HG02938 (cell line): ENCODE measurements around the gene NEU2.

ENCODE experiments used
- ATAC-seq: cut with Tn5 transposase; IDR thresholded peaks from one replicate; pipeline ENCODE4 v1.9.1; 2021; ENCODE audit warnings: mild to moderate bottlenecking, moderate library complexity; ENCODE audit not compliant: unreplicated experiment

NEU2 gene

GRCh38 chr2:233075141-233075965 lies 42.9 kb downstream of the NEU2 start:
- peak; percentile 41 for ATAC-seq

DNA sequence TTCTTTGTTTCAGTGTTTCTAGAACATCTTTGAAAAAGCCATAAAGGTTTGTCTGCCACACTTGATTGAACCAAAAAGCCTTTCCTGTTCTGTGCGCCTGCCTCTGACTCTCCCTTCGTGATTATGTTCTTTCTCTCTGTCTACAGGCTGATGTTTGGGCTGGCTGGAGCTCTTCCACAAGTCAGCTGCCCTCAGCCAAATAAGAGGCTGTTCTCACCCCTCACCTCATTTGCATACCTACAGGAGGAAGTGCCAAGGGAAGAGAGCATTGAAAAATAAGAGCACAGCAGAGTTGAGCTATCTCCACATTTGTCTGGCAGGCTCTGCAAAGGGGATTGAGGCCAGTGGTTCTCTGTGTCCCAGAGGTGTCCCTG lies 43.5 kb downstream of the NEU2 start:
- peak; percentile 57 for ATAC-seq

- ATAC-seq: no peak
Observed at GRCh38 chr2:233076749-233077148, 44.3 kb downstream of the NEU2 start.

DNA sequence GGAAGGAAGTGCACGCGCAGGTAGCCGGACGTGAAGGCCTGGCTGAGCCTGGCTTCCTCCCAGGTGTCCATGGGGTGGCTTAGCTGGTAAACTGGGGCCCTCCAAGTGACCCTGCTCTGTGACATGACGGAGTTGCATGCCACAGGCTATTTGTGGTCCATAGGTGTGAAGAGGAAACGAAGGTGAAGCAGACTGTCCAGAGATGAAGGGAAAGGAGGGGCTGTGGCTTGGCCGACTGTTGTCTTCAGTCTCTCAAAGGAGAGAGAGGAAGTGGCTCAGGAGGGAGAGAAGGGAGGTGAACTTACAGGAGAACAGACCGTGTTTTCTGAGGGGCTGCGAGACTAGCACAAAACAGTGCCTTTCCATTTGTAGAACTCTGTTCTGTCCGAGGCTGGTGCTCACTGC lies 47.0 kb downstream of the NEU2 start:
- ATAC-seq: no peak

DNA sequence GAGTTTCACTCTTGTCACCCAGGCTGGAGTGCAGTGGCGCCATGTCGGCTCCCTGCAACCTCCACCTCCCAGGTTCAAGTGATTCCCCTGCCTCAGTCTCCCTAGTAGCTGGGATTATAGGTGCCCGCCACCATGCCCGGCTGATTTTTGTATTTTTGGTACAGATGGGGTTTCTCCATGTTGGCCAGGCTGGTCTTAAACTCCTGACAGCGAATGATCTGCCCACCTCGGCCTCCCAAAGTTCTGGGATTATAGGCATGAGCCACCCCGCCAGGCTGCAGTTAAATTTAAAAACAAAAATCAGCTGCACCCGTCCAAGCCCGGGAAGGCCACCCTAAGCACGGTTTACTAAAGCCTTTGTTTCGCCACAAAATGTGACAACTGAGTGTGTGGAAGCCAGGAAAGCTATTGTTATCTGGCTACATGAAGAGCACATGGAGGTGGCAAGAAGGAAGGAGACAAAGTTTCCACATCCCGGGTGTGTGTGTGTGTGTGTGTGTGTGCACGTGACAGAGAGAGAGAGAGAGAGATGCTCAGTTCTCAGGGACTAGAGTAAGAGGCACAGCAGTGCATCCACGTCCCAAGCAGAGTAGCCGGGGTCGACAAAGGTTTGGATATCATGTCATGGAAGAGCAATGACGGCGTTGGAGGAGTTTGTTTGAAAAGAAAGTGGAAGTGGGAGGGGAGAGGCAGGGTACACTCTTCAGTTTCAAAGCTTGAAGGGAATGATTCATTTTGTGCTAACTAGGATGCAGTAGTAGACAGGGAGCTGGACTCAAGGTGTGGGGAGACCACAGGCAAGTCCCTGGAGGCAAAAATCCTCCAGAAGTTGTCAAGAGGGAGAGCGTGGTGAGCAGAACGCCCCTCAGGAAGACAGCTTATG lies 47.7 kb downstream of the NEU2 start:
- ATAC-seq: no peak

DNA sequence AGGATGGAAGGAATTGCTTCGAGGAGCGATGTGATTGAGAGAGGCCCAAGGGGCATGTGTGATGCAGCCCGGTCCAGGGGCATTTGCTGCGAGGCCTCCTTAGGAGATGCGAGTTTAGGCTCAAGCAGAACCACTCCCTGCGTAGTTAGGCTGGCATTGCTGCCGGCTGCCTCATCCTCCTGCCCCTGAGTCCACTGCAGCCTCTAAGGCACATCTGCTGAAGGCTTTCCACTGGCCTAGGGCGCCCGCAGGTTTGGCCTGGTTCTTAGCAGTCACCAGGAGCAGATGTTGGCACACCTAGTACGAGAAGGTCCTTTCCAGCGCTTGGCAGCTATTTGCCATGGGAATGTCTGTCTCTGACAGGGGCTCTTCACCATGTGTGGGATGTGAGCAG lies 48.4 kb downstream of the NEU2 start:
- ATAC-seq: no peak

DNA sequence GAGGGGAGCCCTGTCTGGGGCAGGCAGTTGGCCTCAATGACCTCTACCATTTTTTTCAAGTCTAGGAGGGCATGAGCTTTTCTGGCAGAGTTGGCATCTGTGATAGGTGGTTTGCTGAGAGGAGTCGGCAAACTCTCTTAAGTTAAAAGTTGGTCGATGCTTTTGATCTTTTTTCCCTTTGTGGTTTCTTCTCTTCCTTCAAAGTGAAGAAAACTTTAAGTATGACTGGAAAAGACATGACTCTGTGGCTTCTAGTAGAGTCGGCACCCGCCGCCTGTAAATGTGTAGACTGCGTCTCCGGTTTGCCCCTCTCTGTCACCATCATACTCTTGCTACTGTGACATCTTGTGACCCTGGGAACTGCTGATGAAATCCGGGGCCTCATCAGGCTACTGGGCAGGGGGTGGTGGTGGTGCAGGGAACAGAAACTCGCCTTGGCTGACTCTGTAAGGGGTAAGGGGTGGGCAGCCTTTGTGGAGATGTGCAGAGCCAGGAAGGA lies 48.8 kb downstream of the NEU2 start:
- ATAC-seq: no peak

- ATAC-seq: peak; percentile 4
Observed at GRCh38 chr2:233081731-233082221, 49.3 kb downstream of the NEU2 start.

- peak; percentile 55 for ATAC-seq
Observed at GRCh38 chr2:233082222-233082930, 49.9 kb downstream of the NEU2 start.

DNA sequence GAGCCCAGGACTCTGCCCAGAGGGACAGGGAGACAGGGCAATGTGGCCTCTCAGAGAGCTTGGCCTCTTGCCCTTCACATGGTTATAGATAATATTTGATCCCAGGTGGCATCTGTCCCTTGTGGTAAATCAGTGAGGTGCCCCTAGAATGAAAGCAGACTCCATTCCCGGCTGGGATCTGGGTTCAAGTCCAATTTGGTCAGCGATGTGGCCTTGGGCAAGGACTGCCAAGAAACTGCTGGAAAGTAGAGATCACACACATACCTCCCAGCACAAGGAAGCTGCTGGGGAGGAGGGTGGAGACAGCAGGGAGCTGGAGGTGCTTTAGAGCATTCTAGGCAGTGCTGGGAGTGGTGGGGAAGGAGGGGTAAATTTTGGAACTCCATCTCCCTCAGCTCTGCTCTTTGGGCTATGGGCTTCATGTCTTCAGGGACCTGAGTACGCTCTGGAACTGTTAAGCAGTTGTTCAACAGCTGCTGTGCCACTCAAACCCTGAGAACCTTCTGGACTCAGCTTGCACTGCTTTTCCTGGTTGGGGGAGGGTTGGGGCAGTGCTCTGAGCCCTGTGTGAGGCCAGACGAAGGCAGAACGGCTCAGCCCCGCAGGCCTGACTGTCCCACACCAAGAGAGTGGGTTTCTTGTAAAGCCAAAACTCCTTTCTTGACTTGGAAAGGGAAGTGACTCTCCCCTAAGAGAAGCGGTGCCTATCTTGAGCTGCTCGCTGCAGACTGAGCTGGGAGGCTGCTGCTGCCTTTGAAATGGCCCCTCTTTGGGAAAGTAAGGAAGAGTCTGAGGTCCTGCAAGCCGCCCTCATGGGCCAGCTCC lies 50.7 kb downstream of the NEU2 start:
- no peak for ATAC-seq

GRCh38 chr2:233083782-233084181 lies 51.3 kb downstream of the NEU2 start:
- ATAC-seq: no peak

DNA sequence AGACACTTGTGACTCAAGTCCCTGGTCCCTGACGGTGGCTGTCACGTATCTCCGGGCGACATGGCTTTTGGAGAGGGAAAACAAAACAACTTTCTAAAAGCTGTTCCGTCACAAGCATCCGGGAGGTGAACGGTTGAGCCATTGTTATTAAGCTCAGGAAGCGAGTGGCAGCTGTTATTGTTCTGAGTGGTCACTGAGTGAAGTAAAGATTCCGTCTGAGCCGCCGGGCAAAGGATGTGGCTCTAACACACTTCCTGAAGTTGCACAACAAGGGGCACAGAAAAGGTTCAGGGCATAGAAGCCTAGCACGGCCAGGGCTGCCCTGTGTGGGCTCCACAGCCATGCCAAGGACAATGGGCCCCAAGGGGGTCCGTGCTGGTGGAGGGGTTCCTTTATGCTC lies 52.0 kb downstream of the NEU2 start:
- ATAC-seq: no peak
